ENCODE data around the gene MX2. TPM values are rescaled to one million over a fixed set of nuclear protein-coding genes. Genes with fewer than 3 reads are reported as not detected.

MX2 gene
- total and polyA plus RNA-seq, 10 of the 15 experiments (the other 5 are each of a cell fraction or from before 2014, with no cell fraction given) = 10.5 to 167 (median 46.1) TPM

DNA sequence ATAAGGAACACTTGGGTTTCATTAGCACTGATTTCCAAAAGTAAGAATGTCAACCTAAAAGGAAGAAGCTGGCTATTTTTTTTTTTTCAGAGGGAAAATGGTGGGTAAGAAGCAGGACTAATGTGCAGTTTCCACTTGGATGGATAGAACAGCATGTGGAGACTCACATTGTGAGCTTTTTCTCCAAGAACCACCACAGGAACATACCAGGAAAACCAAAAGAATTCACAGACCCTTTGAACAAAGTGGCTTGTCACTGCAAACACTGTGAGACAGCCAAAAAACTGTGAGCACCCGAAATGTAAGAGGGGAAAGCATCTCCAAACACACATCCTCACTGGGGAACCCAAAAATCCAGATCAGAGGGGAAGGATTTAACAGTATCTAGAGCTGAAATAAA lies 48.5 kb downstream of the MX2 start:
- WGBS (ENCODE audit: insufficient coverage, insufficient replicate concordance, low lambda C conversion rate, missing lambda C conversion rate) = 100% methylated on average over 1 of the region's 1 CpG

DNA sequence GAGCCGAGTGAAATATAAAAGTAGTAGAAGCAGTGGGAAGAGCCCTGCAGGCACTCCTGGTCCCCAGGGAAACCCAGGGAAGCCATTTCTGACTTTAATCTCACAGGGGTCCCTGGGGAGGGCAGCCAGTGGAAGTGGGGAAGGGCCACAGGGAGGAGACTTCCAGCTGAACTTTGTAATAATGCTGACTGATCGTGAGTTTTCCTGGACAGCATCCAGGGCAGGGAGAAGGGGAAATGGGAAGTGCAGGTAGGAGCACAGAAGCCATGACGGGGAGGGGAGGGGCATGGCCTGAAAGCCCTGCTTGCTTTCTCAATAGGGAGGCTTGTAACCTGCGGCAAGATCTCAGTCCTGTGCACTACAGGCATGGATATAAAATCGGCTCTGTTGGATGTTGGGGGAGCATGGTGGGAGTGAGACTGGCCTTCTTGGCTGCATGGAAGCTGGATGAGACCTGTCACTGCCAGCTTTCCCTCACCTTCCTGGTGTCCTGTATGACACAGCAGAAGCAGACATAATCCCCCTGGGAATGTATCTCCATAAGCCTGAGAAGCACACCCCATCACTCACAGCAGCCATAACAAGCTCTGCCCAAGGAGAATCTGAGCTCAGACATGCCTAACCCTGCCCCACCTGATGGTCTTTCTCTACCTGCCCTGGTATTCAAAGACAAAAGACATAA lies 49.1 kb downstream of the MX2 start:
- Histone ChIP-seq H3K27me3 (replicated peaks in 1 of 2; ENCODE audit: control insufficient read depth in 2 of 2, insufficient read depth in 2 of 2, low read length in 1 of 2) (no peaks in the 10 kb centered on the region), H2AFZ (ENCODE audit: control insufficient read depth, low read depth, low read length) (no peak overlapping the region), H3K27ac (ENCODE audit: control insufficient read depth, insufficient read depth) (no peak overlapping the region), H3K9ac (ENCODE audit: control insufficient read depth, insufficient read depth, low read length) (no peak overlapping the region), H3K4me1 (ENCODE audit: control insufficient read depth, insufficient read depth, low read length) (no peaks in the 10 kb centered on the region; the same call in 1 of the 2 replicates), H3K36me3 (ENCODE audit: control insufficient read depth in 2 of 2, insufficient read depth in 2 of 2, low read length in 1 of 2) (peaks cover 6 to 11% of the 10 kb centered on the region in 2 experiments; a peak in 3 of 4 replicates), H3K4me2 (ENCODE audit: control insufficient read depth, insufficient read depth) (no peak overlapping the region), H3K79me2 (ENCODE audit: control insufficient read depth, insufficient read depth, low read length) (no peaks in the 10 kb centered on the region), H3K9me3 (replicated peaks; ENCODE audit: control insufficient read depth, insufficient read depth, low read length) (no peaks in the 10 kb centered on the region; the same call in 2 of the 3 replicates), H3K4me3 (no peak overlapping the region), H4K20me1 (ENCODE audit: control insufficient read depth, insufficient read depth) (no peaks in the 10 kb centered on the region)
- no peak for FAIRE-seq
- intact Hi-C loops (cut with micrococcal nuclease; ENCODE audit: unreplicated experiment) (no loop called here), in situ Hi-C loops (cut with MboI) (no loop called here)
- CTCF ChIA-PET = interaction anchor here (0.8 to 5.5 kb wide), 22 partner anchors 8 to 240 kb away, joined by 3 to 63 read pairs (median 5); partner anchors contain the start of gene MX1
- SMC1A ChIA-PET (ENCODE audit: uncharacterized antibody, unreplicated experiment) = interaction anchor here (0.9 to 4.5 kb wide), 9 partner anchors 9 to 128 kb away, joined by 3 to 62 read pairs (median 4); partner anchors contain the start of genes MX1 and MX2
- POLR2A ChIA-PET = interaction anchor here (1.0 to 2.3 kb wide), 3 partner anchors 9 to 41 kb away, joined by 3 to 16 read pairs (median 5); partner anchors contain the start of gene MX1
- RAD21 ChIA-PET (ENCODE audit: unreplicated experiment) = interaction anchor here (1.1 to 3.9 kb wide), 8 partner anchors 12 to 127 kb away, joined by 3 to 47 read pairs (median 8); partner anchors contain the start of gene MX2
- BruUV-seq (replicated peaks) = no TSS peak
- WGBS (ENCODE audit: insufficient coverage, insufficient replicate concordance, low lambda C conversion rate, missing lambda C conversion rate) = 95% methylated on average over 5 of the region's 5 CpGs
- no peak for DNase-seq (ENCODE audit: low read depth, low spot score)
- ATAC-seq = no peak
- TF ChIP-seq POLR2AphosphoS5 (IDR thresholded peaks at IDR 0.05; ENCODE audit: low read length) (0 out of 2 replicates have a peak, but pooled peaks have one; percentile 14), PAX5 (IDR thresholded peaks at IDR 0.05; ENCODE audit: borderline replicate concordance, low read depth, low read length) (no peak), BCL11A (IDR thresholded peaks at IDR 0.05; ENCODE audit: low read depth, low read length) (no peak), CREB1 (IDR thresholded peaks at IDR 0.05; ENCODE audit: low read depth) (no peak)
- TF ChIP-seq, protein P1, sequence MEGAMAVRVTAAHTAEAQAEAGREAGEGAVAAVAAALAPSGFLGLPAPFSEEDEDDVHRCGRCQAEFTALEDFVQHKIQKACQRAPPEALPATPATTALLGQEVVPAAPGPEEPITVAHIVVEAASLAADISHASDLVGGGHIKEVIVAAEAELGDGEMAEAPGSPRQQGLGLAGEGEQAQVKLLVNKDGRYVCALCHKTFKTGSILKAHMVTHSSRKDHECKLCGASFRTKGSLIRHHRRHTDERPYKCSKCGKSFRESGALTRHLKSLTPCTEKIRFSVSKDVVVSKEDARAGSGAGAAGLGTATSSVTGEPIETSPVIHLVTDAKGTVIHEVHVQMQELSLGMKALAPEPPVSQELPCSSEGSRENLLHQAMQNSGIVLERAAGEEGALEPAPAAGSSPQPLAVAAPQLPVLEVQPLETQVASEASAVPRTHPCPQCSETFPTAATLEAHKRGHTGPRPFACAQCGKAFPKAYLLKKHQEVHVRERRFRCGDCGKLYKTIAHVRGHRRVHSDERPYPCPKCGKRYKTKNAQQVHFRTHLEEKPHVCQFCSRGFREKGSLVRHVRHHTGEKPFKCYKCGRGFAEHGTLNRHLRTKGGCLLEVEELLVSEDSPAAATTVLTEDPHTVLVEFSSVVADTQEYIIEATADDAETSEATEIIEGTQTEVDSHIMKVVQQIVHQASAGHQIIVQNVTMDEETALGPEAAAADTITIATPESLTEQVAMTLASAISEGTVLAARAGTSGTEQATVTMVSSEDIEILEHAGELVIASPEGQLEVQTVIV (IDR thresholded peaks at IDR 0.05; ENCODE audit: borderline replicate concordance, partially characterized antibody) = no peak
- TF ChIP-seq, protein P2, sequence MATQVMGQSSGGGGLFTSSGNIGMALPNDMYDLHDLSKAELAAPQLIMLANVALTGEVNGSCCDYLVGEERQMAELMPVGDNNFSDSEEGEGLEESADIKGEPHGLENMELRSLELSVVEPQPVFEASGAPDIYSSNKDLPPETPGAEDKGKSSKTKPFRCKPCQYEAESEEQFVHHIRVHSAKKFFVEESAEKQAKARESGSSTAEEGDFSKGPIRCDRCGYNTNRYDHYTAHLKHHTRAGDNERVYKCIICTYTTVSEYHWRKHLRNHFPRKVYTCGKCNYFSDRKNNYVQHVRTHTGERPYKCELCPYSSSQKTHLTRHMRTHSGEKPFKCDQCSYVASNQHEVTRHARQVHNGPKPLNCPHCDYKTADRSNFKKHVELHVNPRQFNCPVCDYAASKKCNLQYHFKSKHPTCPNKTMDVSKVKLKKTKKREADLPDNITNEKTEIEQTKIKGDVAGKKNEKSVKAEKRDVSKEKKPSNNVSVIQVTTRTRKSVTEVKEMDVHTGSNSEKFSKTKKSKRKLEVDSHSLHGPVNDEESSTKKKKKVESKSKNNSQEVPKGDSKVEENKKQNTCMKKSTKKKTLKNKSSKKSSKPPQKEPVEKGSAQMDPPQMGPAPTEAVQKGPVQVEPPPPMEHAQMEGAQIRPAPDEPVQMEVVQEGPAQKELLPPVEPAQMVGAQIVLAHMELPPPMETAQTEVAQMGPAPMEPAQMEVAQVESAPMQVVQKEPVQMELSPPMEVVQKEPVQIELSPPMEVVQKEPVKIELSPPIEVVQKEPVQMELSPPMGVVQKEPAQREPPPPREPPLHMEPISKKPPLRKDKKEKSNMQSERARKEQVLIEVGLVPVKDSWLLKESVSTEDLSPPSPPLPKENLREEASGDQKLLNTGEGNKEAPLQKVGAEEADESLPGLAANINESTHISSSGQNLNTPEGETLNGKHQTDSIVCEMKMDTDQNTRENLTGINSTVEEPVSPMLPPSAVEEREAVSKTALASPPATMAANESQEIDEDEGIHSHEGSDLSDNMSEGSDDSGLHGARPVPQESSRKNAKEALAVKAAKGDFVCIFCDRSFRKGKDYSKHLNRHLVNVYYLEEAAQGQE (IDR thresholded peaks at IDR 0.05; ENCODE audit: low read depth, low read length) = no peak

More for the DNA sequence above, 48.5 kb downstream of the MX2 start:
- ChIA-PET POLR2A (interaction anchor here (0.9 to 2.3 kb wide), 3 partner anchors 15 to 40 kb away, joined by 3 to 16 read pairs (median 5); partner anchors contain the start of gene MX1), SMC1A (ENCODE audit: uncharacterized antibody, unreplicated experiment) (interaction anchor here (1.3 to 4.5 kb wide), 4 partner anchors 8 to 127 kb away, joined by 4 to 62 read pairs (median 32); no protein-coding TSS in a partner anchor), RAD21 (ENCODE audit: unreplicated experiment) (interaction anchor here (1.4 to 3.9 kb wide), 4 partner anchors 14 to 127 kb away, joined by 5 to 47 read pairs (median 25); no protein-coding TSS in a partner anchor), CTCF (interaction anchor here (0.6 to 5.5 kb wide), 10 partner anchors 15 to 907 kb away, joined by 3 to 63 read pairs (median 6); partner anchors contain the start of gene MX1)
- Histone ChIP-seq H3K4me3 (no peak overlapping the region), H3K9me3 (replicated peaks; ENCODE audit: control insufficient read depth, insufficient read depth, low read length) (no peaks in the 10 kb centered on the region; the same call in 2 of the 3 replicates), H2AFZ (ENCODE audit: control insufficient read depth, low read depth, low read length) (no peak overlapping the region), H3K27ac (ENCODE audit: control insufficient read depth, insufficient read depth) (no peak overlapping the region), H3K27me3 (replicated peaks in 1 of 2; ENCODE audit: control insufficient read depth in 2 of 2, insufficient read depth in 2 of 2, low read length in 1 of 2) (no peaks in the 10 kb centered on the region), H3K4me2 (ENCODE audit: control insufficient read depth, insufficient read depth) (no peak overlapping the region), H3K9ac (ENCODE audit: control insufficient read depth, insufficient read depth, low read length) (no peak overlapping the region), H3K79me2 (ENCODE audit: control insufficient read depth, insufficient read depth, low read length) (no peaks in the 10 kb centered on the region), H4K20me1 (ENCODE audit: control insufficient read depth, insufficient read depth) (no peaks in the 10 kb centered on the region), H3K36me3 (ENCODE audit: control insufficient read depth in 2 of 2, insufficient read depth in 2 of 2, low read length in 1 of 2) (peaks cover 7 to 12% of the 10 kb centered on the region in 2 experiments; a peak in 3 of 4 replicates), H3K4me1 (ENCODE audit: control insufficient read depth, insufficient read depth, low read length) (no peaks in the 10 kb centered on the region; the same call in 1 of the 2 replicates)
- no peak for FAIRE-seq
- no TSS peak for BruUV-seq (replicated peaks)
- no peak for DNase-seq (ENCODE audit: low read depth, low spot score)
- in situ Hi-C loops (cut with MboI) (no loop called here), intact Hi-C loops (cut with micrococcal nuclease; ENCODE audit: unreplicated experiment) (no loop called here)
- TF ChIP-seq EP300 (IDR thresholded peaks at IDR 0.05; ENCODE audit: borderline replicate concordance in 1 of 2, control insufficient read depth in 1 of 2, low read depth in 2 of 2, low read length in 2 of 2) = no peak
- peak; percentile 13; the same call in 1 of the 2 replicates for TF ChIP-seq MTA3 (IDR thresholded peaks at IDR 0.05; ENCODE audit: borderline replicate concordance, low read length)
- TF ChIP-seq TCF12 (IDR thresholded peaks at IDR 0.05; ENCODE audit: low read depth, low read length) = no peak
- no peak for TF ChIP-seq SMAD5 (IDR thresholded peaks at IDR 0.05; ENCODE audit: low read depth)
- no peak for TF ChIP-seq EED (IDR thresholded peaks at IDR 0.05; ENCODE audit: low read depth)
- ATAC-seq = no peak

Data from GM12878 (cell line).